ENCODE measurements around the gene POLR3K.

- TF ChIP-seq CTCF (IDR thresholded peaks at IDR 0.05) (no peak), ZFX (IDR thresholded peaks at IDR 0.05; ENCODE audit: borderline replicate concordance) (no peak)
Observed at GRCh38 chr16:61879-62281, 8.5 kb upstream of the POLR3K start.

Data from 22Rv1 (cell line).